ENCODE measurements around the gene FRK.

- TF ChIP-seq CTCF (IDR thresholded peaks at IDR 0.05) (no peak), POLR2A (IDR thresholded peaks at IDR 0.05) (no peak)
These were observed 40.6 kb upstream of the FRK start for GRCh38 chr6:116101302-116101718.

All from lower leg skin (tissue), 3 donors.